Measurements from ENCODE around the gene FLNB.
"Not testable (repeated sequence)": the region's sequence is repeated elsewhere in the genome, so short reads cannot be mapped to it uniquely, and the experiment has no call there.

The FLNB gene

DNA sequence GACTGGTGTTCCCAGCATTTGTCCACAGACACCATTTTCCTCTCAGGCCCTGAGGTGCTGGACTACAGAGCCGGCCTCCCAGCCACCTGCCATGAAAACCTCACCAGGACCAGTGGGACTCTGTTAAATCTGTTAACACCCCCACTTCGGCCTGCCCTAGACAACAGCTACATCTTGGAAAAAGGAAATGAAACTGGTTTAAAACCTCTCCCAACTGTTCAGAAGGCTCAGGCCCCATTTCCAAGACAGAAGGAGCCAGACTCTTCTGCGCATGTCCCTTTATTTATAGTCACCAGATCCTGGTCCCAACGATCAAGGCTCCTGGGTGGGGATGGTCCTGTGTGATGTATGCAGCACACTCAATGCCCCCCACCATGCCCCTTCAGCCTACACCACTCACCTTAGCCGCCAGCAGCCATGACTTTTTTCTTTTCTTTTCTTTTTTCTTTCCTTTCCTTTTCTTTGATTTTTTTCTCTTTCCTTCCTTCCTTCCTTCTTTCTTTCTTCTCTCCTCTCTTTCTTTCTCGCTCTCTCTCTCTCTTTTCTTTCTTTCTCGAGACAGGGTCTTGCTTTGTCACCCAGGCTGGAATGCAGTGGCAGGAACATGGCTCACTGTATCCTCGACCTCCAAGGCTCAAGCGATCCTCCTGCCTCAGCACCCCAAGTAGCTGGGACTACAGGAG, 25.5 kb upstream of the FLNB start:
- no peak for DNase-seq

GRCh38 chr3:57983734-57984518, 24.3 kb upstream of the FLNB start:
- DNase-seq: peak in 2 of 4 experiments; percentile 1 to 6

DNA sequence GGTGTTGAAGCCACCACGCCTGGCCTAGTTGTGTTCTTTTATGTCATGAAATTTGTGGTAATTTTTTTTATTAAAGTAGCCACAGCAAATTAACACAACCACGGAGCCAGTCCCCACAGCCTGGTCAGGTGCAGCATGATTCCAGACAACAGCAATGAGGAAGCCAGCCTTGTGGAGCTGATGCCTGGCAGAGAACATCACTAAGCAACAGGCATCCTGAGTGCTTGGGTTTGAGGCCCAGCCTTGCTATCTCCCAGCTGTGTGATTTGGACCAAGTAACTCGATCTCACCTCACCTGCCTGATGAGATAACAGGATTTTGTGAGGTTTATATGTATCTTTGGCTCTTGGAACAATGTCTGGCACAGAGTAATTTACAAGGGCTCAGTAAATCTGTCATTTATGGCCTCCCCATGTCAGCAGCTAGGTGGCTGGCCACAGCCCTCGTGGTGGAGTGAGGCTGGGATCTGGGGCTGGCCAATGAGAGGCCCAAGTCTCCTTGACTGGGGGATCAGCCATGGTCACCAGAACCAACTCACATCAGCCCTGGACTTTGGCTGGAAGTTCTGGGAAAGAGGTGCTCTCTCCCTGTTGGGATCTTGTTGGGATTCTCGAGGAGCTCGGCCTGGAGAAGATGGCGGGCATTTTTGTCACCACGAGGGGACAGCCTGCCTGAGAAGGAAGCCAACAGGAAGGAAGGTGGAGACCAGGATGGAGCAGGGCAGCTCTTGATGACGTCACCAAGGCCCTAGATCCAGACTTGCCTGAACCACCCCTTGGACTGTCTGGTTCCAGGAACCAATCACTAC, 22.8 kb upstream of the FLNB start:
- no peak for DNase-seq

- DNase-seq: no peak
These were observed 22.3 kb upstream of the FLNB start for GRCh38 chr3:57985984-57986246.

- DNase-seq: no peak
These were observed 22.0 kb upstream of the FLNB start for GRCh38 chr3:57986261-57986660.

DNA sequence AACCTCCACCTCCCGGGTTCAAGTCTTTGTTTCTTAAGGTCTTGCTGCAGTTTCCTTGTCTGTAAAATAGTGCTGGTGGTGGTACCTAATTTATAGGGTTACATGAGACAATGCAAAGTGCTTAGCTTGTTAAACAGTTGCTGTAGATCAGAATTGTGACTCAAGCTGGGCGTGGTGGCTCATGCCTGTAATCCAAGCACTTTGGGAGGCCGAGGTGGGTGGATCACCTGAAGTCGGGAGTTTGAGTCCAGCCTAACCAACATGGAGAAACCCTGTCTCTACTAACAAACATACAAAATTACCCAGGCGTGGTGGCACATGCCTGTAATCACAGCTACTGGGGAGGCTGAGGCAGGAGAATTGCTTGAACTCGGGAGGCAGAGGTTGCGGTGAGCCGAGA, 19.0 kb upstream of the FLNB start:
- not testable (repeated sequence) for DNase-seq

DNA sequence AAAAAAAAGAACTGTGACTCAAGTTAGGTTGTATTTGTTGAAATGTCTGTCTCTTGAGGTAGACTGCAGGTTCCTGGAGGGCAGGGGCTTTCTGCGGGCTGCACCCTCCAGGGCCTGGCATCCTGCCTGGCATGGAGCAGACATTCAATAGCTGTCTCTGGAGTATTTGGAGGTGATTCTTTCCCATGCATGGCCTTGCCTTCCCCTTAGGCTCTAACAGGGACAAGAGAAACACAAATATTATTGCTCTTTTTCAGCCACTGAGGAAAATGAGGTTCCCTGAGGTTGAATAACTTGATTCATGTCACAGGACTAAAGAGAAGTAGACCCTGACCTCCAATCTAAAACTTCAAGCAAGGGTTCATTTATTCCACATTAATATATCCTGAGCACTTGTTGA, 18.6 kb upstream of the FLNB start:
- DNase-seq: no peak

- no peak for DNase-seq
These were observed 15.6 kb upstream of the FLNB start for GRCh38 chr3:57992452-57993213.

GRCh38 chr3:57998366-57999283, 9.6 kb upstream of the FLNB start:
- DNase-seq: no peak

- DNase-seq: no peak
These were observed 8.7 kb upstream of the FLNB start for GRCh38 chr3:57999417-58000115.

GRCh38 chr3:58000306-58001085, 7.7 kb upstream of the FLNB start:
- no peak for DNase-seq

GRCh38 chr3:58001086-58001467, 7.1 kb upstream of the FLNB start:
- no peak for DNase-seq

- no peak for DNase-seq
These were observed 6.2 kb upstream of the FLNB start for GRCh38 chr3:58001979-58002378.

- no peak for DNase-seq
These were observed 5.1 kb upstream of the FLNB start for GRCh38 chr3:58003093-58003492.

GRCh38 chr3:58004973-58005372, 3.2 kb upstream of the FLNB start:
- no peak for DNase-seq

DNA sequence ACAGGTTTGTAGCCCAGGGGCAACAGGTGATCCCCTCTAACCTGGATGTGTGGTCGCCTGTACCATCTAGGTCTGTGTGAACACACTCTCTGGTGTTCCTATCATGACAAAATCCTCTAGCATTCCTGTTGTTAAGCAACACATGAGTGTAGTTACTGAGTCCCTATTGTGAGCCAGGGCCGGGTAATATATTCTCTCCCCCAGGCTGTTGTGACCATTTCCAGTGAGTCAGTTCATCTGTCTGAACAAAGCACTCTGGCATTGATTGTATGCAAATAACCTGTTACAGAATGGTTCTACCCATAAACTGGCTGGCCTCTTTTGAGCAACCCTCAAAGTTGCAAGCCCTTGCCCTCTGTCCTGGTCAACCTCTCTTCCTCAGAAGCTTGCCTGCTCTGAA, 2.6 kb upstream of the FLNB start:
- DNase-seq: no peak

- DNase-seq: no peak
These were observed 1.6 kb upstream of the FLNB start for GRCh38 chr3:58006661-58007060.

DNA sequence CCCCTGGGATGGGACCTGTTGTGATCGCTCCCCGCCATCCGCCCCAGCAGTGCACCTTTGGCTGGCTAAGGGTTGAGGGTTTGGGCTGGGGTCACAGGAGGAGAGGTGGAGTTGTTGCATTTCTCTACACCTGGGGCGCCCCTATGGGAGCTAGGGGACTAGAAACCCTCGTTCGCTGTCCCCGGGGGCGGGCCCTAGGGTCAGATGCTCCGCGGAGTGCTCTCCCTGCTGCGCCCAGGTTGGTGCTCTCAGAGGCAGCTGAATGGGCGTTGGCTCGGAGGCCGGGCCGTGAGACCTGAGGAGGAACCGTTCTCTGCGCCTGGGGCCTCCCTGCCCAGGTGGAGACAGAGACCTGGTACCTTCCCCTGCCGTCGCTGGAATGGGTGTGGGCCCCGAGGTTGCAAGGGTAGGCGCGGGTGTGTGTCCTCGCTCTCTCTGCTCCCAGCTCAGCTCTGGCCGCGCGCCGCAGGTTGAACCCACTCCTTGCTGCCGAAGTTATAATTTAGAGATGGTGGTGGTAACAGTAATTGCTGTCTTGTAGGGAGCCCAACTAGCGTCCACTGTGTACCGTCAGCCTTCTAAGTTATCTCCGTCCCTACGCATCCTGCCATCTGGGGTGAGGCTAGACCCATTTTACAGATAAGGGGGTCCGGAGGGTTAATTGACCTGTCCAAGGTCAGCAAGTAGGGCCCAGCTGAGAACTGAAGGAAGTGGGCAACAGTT, 965 bp downstream of the FLNB start:
- DNase-seq: peak in 3 of 4 experiments; percentile 8 to 15 (median 9)

DNA sequence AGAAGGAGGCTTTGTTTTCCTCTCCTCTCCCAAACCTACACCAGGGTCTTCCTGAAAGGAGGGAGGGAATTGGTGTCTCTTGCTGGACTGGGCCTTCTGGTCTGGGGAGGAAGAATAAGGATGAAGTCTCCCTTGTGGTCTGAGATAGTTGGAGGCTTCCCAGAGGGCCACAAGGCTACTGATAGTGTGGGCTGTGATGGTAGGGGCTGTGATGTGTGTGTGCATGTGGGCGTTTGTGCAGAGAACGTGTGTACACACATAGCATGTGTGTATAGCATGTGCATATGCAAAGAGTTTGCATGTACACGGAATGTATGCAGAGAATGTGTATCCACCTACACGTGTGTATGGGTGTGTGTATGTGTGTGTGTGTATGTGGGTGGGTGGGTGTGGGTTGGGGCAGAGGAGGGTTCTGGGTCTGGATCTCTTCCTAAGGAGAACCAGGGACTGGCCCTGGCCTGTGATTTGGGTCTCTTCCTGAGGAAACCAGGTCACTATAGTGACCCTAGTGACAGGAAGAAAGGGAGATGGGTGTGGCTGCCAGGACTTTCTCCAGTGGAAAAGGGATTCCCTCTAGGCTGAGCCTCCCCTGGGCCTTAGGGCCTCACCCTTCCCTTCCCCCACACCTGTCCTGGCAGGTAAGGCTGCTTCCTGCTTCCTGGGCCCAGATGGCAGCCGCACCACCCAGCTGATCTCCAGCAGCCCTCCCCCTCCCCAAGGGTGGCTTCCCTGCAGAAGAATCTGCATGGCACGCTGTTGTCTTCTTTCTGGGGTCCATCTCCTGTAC, 1.7 kb downstream of the FLNB start:
- peak in 1 of 4 experiments; percentile 4 for DNase-seq
